K562 (cell line): ENCODE results near the gene SEC16A. TPM values are rescaled to one million over a fixed set of nuclear protein-coding genes. Genes with fewer than 3 reads are reported as not detected.

ENCODE experiments used
- BCOR ChIP-seq: fragments of 450-650 bp; IDR thresholded peaks from 2 replicates; pipeline ENCODE4 v1.6.1; 2016
- CBX2 ChIP-seq: fragments of 200-600 bp; sonication (generic); IDR thresholded peaks from one replicate; pipeline ENCODE4 v1.6.1; 2012; ENCODE audit warnings: mild to moderate bottlenecking, low read length, inconsistent platforms; ENCODE audit not compliant: insufficient read depth, poor library complexity, severe bottlenecking
- CLOCK ChIP-seq: fragments of 250-450 bp; sonication (Bioruptor Pico); IDR thresholded peaks from 2 replicates; pipeline ENCODE4 v1.4.0; 2020; ENCODE audit warnings: mild to moderate bottlenecking, moderate library complexity, borderline replicate concordance
- FIP1L1 ChIP-seq: fragments of 200-400 bp; formaldehyde crosslinking; IDR thresholded peaks from 2 replicates; pipeline ENCODE4 v1.6.1; 2018; ENCODE audit warnings: mild to moderate bottlenecking, low read depth, low read length; ENCODE audit not compliant: poor library complexity, severe bottlenecking
- GATAD2A ChIP-seq: fragments of 450-650 bp; IDR thresholded peaks from 2 replicates; pipeline ENCODE4 v1.6.1; 2017
- GATAD2B ChIP-seq: fragments of 450-650 bp; IDR thresholded peaks from 2 replicates; pipeline ENCODE4 v1.6.1; 2017; ENCODE audit warnings: mild to moderate bottlenecking, borderline replicate concordance
- IFI16 ChIP-seq: fragments of 250-450 bp; sonication (Bioruptor Pico); IDR thresholded peaks from 2 replicates; pipeline ENCODE4 v2.1.2; 2022; ENCODE audit warnings: mild to moderate bottlenecking, inconsistent platforms
- IRF9 ChIP-seq: fragments of 450-650 bp; IDR thresholded peaks from 2 replicates; pipeline ENCODE4 v1.6.1; 2016; ENCODE audit warnings: missing biosample characterization, missing genetic modification characterization
- JUNB ChIP-seq: fragments of 450-650 bp; formaldehyde crosslinking; conservative IDR thresholded peaks from 2 replicates; pipeline ENCODE4 v1.4.0; 2020; ENCODE audit warnings: mild to moderate bottlenecking
- PHB2 ChIP-seq: fragments of 450-650 bp; IDR thresholded peaks from 2 replicates; pipeline ENCODE4 v1.6.1; 2017; ENCODE audit warnings: low read depth
- RBM25 ChIP-seq: fragments of 200-400 bp; formaldehyde crosslinking; IDR thresholded peaks from 2 replicates; pipeline ENCODE4 v1.6.1; 2018; ENCODE audit warnings: low read length, low read depth, moderate library complexity; ENCODE audit not compliant: severe bottlenecking
- SAFB2 ChIP-seq: fragments of 200-400 bp; formaldehyde crosslinking; IDR thresholded peaks from 2 replicates; pipeline ENCODE4 v1.6.1; 2018; ENCODE audit warnings: borderline replicate concordance, low read length, low read depth, moderate library complexity; ENCODE audit not compliant: severe bottlenecking
- SMARCA5 ChIP-seq: fragments of 450-650 bp; IDR thresholded peaks from 2 replicates; pipeline ENCODE4 v1.6.1; 2016
- SNRNP70 ChIP-seq: fragments of 200-400 bp; formaldehyde crosslinking; optimal IDR thresholded peaks from 2 replicates; pipeline ENCODE3; 2017; ENCODE audit warnings: low read depth, low read length
- SP2 ChIP-seq: IDR thresholded peaks from 2 replicates; pipeline ENCODE4 v1.6.1; 2011; ENCODE audit warnings: mild to moderate bottlenecking, low read depth, low read length, moderate library complexity; ENCODE audit not compliant: poor library complexity, severe bottlenecking; ENCODE audit errors: extremely low read depth
- ZBTB17 ChIP-seq: fragments of 450-650 bp; formaldehyde crosslinking; IDR thresholded peaks from 2 replicates; pipeline ENCODE4 v1.4.0; 2020; ENCODE audit warnings: mild to moderate bottlenecking
- ZBTB33 ChIP-seq: sonication (generic); formaldehyde crosslinking; IDR thresholded peaks from 2 replicates; pipeline ENCODE4 v1.8.1; 2023; ENCODE audit warnings: mild to moderate bottlenecking, missing genetic modification reagents
- ZNF184 ChIP-seq: sonication (generic); formaldehyde crosslinking; IDR thresholded peaks from 2 replicates; pipeline ENCODE4 v1.5.0; 2020; ENCODE audit warnings: missing genetic modification reagents
- polyA plus RNA-seq, 8 experiments: library from polyadenylated mRNA; depleted of rRNA in 4 of 8; stranded (reverse) in 5 of 8; unstranded in 3 of 8; fragments of >200 nt; fragmentation: Nextera tagmentation in 2 of 8; fragmentation: Illumina TruSeq in 1 of 8; extraction: Ambion mirVana in 2 of 8; extraction: Trizol in 1 of 8; gene quantifications; 2 replicates each; pipeline versions ENCODE4 v1.2.1 to v1.2.3, GENCODE V29; 2011 to 2014; ENCODE audit warnings: inconsistent platforms in 1 of 8, missing spikeins in 1 of 8
- total RNA-seq, 7 experiments: library from RNA; depleted of rRNA in 6 of 7; stranded (reverse); fragments of >200 nt in 6 of 7; fragmentation: Illumina TruSeq in 2 of 7; extraction: Trizol in 2 of 7; gene quantifications; 2 replicates each; pipeline versions ENCODE4 v1.2.1 to v1.2.3, GENCODE V29; 2011 to 2021; ENCODE audit warnings: low replicate concordance in 1 of 7
- TF ChIP-seq, protein P1 (sequence below), 2 experiments: fragments of 150-350 bp in 1 of 2; IDR thresholded peaks; 2 replicates each; pipeline ENCODE4 v1.6.1; 2012 to 2016; ENCODE audit warnings: low read depth in 2 of 2, low read length in 2 of 2, mild to moderate bottlenecking in 1 of 2, moderate library complexity in 1 of 2

Gene SEC16A
- total and polyA plus RNA-seq, 9 of the 15 experiments (the other 6 are each of a cell fraction or from before 2014, with no cell fraction given), result 8.3 to 62.8 (median 14.0) TPM

DNA sequence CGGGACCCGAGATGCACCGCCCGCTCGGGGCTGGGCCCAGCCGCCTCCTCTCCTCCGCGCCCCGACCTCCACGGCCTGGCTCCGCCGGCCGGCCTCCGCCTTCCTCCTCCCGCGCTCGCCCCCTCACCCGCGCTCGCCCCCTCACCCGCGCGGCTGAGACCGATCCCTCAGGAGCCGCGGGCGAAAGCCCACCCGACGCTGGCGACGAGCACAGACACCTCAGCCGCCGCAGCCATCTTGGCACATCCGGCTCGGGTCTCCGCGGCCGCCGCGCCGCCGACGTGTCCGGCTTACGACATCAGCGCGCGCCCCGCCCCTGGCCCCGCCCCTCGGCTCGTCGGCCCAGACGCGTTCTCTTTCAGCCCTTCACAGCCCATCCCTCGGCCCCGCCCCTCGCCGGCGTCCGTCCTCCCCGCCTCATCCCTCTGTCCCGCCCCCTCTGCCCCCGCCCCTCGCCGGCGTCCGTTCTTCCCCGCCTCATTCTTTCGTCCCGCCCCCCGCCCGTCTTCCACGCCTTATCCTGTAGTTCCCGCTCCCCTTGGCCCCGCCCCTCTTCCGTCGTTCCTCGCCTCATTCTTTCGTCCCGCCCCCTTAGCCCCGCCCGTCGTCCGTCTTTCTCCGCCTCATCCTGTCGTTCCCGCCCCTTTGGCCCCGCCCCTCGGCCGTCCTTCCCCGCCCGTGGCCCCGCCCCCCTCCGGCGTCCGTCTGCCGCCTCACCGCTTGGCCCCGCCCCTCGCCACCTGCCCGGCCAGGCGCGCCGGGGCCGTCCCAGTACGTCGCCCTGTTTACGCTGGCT is at the start of gene SEC16A (continued):
- TF ChIP-seq CLOCK (CRISPR knock-in tag) (no peak), PHB2 (no peak), BCOR (no peak), FIP1L1 (peak; percentile 65), ZBTB17 (0 out of 2 replicates have a peak, but pooled peaks have one; percentile 49), IFI16 (CRISPR knock-in tag) (no peak), SAFB2 (no peak), ZBTB33 (CRISPR knock-in tag) (no peak), GATAD2B (0 out of 2 replicates have a peak, but pooled peaks have one; percentile 21), GATAD2A (no peak), JUNB (CRISPR knock-in tag) (no peak), ZNF184 (CRISPR knock-in tag) (no peak), RBM25 (peak; percentile 52), SMARCA5 (no peak), SNRNP70 (no peak), SP2 (no peak), IRF9 (tag) (no peak), CBX2 (no peak)
- TF ChIP-seq, protein P1, sequence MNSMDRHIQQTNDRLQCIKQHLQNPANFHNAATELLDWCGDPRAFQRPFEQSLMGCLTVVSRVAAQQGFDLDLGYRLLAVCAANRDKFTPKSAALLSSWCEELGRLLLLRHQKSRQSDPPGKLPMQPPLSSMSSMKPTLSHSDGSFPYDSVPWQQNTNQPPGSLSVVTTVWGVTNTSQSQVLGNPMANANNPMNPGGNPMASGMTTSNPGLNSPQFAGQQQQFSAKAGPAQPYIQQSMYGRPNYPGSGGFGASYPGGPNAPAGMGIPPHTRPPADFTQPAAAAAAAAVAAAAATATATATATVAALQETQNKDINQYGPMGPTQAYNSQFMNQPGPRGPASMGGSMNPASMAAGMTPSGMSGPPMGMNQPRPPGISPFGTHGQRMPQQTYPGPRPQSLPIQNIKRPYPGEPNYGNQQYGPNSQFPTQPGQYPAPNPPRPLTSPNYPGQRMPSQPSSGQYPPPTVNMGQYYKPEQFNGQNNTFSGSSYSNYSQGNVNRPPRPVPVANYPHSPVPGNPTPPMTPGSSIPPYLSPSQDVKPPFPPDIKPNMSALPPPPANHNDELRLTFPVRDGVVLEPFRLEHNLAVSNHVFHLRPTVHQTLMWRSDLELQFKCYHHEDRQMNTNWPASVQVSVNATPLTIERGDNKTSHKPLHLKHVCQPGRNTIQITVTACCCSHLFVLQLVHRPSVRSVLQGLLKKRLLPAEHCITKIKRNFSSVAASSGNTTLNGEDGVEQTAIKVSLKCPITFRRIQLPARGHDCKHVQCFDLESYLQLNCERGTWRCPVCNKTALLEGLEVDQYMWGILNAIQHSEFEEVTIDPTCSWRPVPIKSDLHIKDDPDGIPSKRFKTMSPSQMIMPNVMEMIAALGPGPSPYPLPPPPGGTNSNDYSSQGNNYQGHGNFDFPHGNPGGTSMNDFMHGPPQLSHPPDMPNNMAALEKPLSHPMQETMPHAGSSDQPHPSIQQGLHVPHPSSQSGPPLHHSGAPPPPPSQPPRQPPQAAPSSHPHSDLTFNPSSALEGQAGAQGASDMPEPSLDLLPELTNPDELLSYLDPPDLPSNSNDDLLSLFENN (IDR thresholded peaks at IDR 0.05; ENCODE audit: low read depth in 2 of 2, low read length in 2 of 2), result no peak
